ENCODE data around the gene PAK5. TPM values are rescaled to one million over a fixed set of nuclear protein-coding genes. Genes with fewer than 3 reads are reported as not detected.

PAK5 gene
- total RNA-seq, 1 experiment from 2014 or later, result not detected

DNA sequence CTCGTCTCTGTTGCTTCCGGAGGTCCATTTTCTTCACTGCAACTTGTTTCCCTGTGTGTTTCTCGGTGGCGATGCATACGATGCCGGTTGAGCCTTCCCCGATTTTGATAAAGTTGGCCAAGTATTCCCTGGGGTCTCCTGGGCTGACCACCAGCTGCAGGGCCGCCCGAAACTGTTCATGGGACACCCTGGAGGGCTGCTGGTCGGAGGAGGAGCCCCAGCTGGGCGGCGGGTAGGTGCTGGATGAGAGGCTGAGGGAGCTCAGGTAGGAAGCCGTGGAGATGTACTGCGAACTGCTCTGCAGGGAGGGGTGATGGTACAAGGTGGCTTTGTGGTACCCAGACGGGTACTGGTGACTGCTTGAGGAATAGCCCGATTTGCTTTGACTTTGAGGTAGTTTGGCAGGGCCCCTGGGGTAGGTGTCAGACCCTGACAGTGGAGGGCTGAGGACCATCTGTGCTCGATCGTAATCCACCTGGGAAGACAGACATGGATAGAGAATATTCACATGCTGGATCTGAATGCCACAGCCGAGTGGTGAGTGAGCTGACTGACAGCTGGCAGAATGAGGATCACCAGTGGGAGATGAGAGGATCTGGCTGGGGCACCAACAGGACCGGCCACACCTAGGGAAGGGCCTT lies 272.8 kb downstream of the PAK5 start:
- H3K27ac ChIP-seq, result no peak overlapping the region
- H3K4me1 ChIP-seq (replicated peaks; ENCODE audit: insufficient read depth), result no peaks in the 10 kb centered on the region
- H2AFZ ChIP-seq, result no peak overlapping the region
- no peaks in the 10 kb centered on the region for H3K9me3 ChIP-seq (ENCODE audit: insufficient read depth, low read depth)
- H3K27me3 ChIP-seq (ENCODE audit: insufficient read depth, low read depth), result peaks cover 42% of the 10 kb centered on the region
- H3K9me2 ChIP-seq (ENCODE audit: insufficient read depth), result no peaks in the 10 kb centered on the region
- H3K4me2 ChIP-seq, result no peak overlapping the region
- no peaks in the 10 kb centered on the region for H4K20me1 ChIP-seq (ENCODE audit: insufficient read depth)
- no peaks in the 10 kb centered on the region for H3K79me2 ChIP-seq (ENCODE audit: low read depth)
- no peaks in the 10 kb centered on the region for H3F3A ChIP-seq (ENCODE audit: insufficient read depth, low read depth)
- POLR2A ChIA-PET (ENCODE audit: unreplicated experiment), result interaction anchor here (0.6 kb wide), 1 partner anchor 32 kb away, joined by 11 read pairs; no protein-coding TSS in a partner anchor
- H3K36me3 ChIP-seq (ENCODE audit: low read depth), result no peaks in the 10 kb centered on the region
- BruUV-seq (replicated peaks), result no TSS peak
- CTCF ChIA-PET, result no interaction called here
- DNase-seq, result no peak
- TF ChIP-seq, protein P1, sequence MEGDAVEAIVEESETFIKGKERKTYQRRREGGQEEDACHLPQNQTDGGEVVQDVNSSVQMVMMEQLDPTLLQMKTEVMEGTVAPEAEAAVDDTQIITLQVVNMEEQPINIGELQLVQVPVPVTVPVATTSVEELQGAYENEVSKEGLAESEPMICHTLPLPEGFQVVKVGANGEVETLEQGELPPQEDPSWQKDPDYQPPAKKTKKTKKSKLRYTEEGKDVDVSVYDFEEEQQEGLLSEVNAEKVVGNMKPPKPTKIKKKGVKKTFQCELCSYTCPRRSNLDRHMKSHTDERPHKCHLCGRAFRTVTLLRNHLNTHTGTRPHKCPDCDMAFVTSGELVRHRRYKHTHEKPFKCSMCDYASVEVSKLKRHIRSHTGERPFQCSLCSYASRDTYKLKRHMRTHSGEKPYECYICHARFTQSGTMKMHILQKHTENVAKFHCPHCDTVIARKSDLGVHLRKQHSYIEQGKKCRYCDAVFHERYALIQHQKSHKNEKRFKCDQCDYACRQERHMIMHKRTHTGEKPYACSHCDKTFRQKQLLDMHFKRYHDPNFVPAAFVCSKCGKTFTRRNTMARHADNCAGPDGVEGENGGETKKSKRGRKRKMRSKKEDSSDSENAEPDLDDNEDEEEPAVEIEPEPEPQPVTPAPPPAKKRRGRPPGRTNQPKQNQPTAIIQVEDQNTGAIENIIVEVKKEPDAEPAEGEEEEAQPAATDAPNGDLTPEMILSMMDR (conservative IDR thresholded peaks at IDR 0.05), result no peak
- TF ChIP-seq EZH2 (IDR thresholded peaks at IDR 0.05; ENCODE audit: low read depth), result no peak
- intact Hi-C loops (cut with micrococcal nuclease; ENCODE audit: unreplicated experiment), result no loop called here
- H3K4me3 ChIP-seq, result no peak overlapping the region

DNA sequence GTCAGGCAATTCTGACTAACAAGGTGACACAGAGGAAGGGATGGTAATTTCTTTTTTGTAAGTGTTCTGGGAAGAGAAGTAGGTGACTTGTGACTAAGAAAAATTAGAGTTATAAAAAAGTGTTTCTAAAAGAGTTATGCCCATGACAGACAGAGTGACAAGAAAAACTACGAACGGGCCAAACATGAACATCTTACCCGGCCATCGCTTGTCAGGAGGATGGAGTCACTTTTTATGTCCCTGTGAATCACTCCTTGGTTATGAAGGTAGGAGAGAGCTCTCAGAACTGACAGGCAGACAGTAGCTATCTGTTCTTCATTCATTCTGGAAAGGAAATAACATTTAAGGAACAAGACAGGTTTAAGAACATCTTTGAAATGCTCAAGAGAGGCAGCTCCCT lies 281.5 kb downstream of the PAK5 start:
- ChIA-PET POLR2A (ENCODE audit: unreplicated experiment) (no interaction called here), CTCF (no interaction called here)
- H3K9me3 ChIP-seq (ENCODE audit: insufficient read depth, low read depth), result no peaks in the 10 kb centered on the region
- BruUV-seq (replicated peaks), result no TSS peak
- H3K9me2 ChIP-seq (ENCODE audit: insufficient read depth), result no peaks in the 10 kb centered on the region
- no peak for DNase-seq
- no peak overlapping the region for H3K4me2 ChIP-seq
- no peak overlapping the region for H3K4me3 ChIP-seq
- H3K4me1 ChIP-seq (replicated peaks; ENCODE audit: insufficient read depth), result no peaks in the 10 kb centered on the region
- intact Hi-C loops (cut with micrococcal nuclease; ENCODE audit: unreplicated experiment), result no loop called here
- H3K27me3 ChIP-seq (ENCODE audit: insufficient read depth, low read depth), result peaks cover 51% of the 10 kb centered on the region
- H3K36me3 ChIP-seq (ENCODE audit: low read depth), result no peaks in the 10 kb centered on the region
- TF ChIP-seq, protein P1 (conservative IDR thresholded peaks at IDR 0.05), result no peak
- H3K27ac ChIP-seq, result no peak overlapping the region
- no peak overlapping the region for H2AFZ ChIP-seq
- no peaks in the 10 kb centered on the region for H3F3A ChIP-seq (ENCODE audit: insufficient read depth, low read depth)
- H4K20me1 ChIP-seq (ENCODE audit: insufficient read depth), result no peaks in the 10 kb centered on the region
- no peaks in the 10 kb centered on the region for H3K79me2 ChIP-seq (ENCODE audit: low read depth)

DNA sequence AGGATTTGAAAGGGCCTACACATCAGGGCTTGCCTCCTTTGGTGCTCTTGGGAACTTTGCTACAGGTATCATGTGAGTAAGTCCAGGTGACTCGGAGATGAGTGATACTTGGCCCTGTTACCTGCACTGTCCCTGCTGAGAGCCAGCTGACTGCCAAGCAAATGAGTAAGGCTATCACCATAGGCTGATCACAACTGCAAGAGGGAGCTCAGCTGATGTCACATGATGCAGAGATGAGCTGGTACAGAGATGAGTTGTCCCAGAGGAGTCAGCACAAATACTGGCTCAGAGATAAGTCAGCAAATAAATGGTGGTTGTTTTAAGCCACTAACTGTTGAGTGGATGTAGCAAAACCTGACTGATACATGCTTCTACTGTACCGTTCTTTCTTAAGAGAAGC lies 283.1 kb downstream of the PAK5 start:
- Histone ChIP-seq H3F3A (ENCODE audit: insufficient read depth, low read depth) (no peaks in the 10 kb centered on the region), H3K27ac (no peak overlapping the region), H4K20me1 (ENCODE audit: insufficient read depth) (no peaks in the 10 kb centered on the region), H2AFZ (no peak overlapping the region), H3K36me3 (ENCODE audit: low read depth) (no peaks in the 10 kb centered on the region), H3K79me2 (ENCODE audit: low read depth) (no peaks in the 10 kb centered on the region), H3K27me3 (ENCODE audit: insufficient read depth, low read depth) (peaks cover 38% of the 10 kb centered on the region), H3K9me3 (ENCODE audit: insufficient read depth, low read depth) (no peaks in the 10 kb centered on the region), H3K4me3 (no peak overlapping the region), H3K4me2 (no peak overlapping the region), H3K9me2 (ENCODE audit: insufficient read depth) (no peaks in the 10 kb centered on the region), H3K4me1 (replicated peaks; ENCODE audit: insufficient read depth) (no peaks in the 10 kb centered on the region)
- POLR2A ChIA-PET (ENCODE audit: unreplicated experiment), result no interaction called here
- BruUV-seq (replicated peaks), result no TSS peak
- CTCF ChIA-PET, result no interaction called here
- TF ChIP-seq, protein P1 (conservative IDR thresholded peaks at IDR 0.05), result no peak
- TF ChIP-seq EZH2 (IDR thresholded peaks at IDR 0.05; ENCODE audit: low read depth), result no peak
- intact Hi-C loops (cut with micrococcal nuclease; ENCODE audit: unreplicated experiment), result no loop called here
- no peak for DNase-seq

Measured in PC-9 (cell line).